ENCODE measurements around the gene NUCKS1. TPM values are rescaled to one million over a fixed set of nuclear protein-coding genes. Genes with fewer than 3 reads are reported as not detected.
A peak's percentile ranks its signal among the peaks of the same experiment; 100 is the strongest.

NUCKS1 gene
- total RNA-seq, 2 experiments from 2014 or later = 152 to 287 TPM

DNA sequence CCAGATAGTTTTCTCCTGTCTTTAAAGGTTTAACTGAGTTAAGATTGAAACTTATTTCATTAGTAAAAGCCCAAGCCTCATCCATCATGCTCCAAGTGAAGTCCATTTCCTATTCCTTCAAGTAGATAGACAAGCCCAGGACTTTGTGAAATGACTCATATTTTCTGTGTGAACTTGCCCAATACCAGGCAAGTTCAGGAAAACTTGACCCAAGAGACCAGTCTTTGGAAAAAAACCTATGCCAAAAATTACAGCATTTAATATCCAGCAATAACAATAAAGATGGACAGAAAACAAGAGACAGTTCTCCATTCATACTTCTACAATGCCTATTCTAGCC, 25.7 kb upstream of the NUCKS1 start:
- Histone ChIP-seq H3K27ac (ENCODE audit: low read depth, low read length, poor library complexity, severe bottlenecking) (no peak overlapping the region), H3K9me2 (ENCODE audit: insufficient read depth, low read length) (no peaks in the 10 kb centered on the region), H3K4me2 (ENCODE audit: low read length) (peak overlapping the region; percentile 88), H3K79me2 (ENCODE audit: insufficient read depth, low read depth, low read length) (no peaks in the 10 kb centered on the region), H2AFZ (ENCODE audit: low read length) (peak overlapping the region; percentile 63; the same call in 1 of the 2 replicates), H3K36me3 (ENCODE audit: insufficient read depth, low read length) (no peaks in the 10 kb centered on the region), H3K4me3 (ENCODE audit: low read depth, low read length, poor library complexity, severe bottlenecking) (peak overlapping the region; percentile 75), H3K9me3 (ENCODE audit: low read length) (peaks cover 6% of the 10 kb centered on the region; the same call in 1 of the 2 replicates), H4K20me1 (ENCODE audit: insufficient read depth, low read length) (no peaks in the 10 kb centered on the region), H3K4me1 (ENCODE audit: insufficient read depth, low read length, poor library complexity, severe bottlenecking) (peaks cover 19% of the 10 kb centered on the region)
- intact Hi-C loops (cut with micrococcal nuclease; ENCODE audit: unreplicated experiment) = no loop called here
- TF ChIP-seq EZH2phosphoT487 (IDR thresholded peaks at IDR 0.05; ENCODE audit: borderline replicate concordance, low read depth, low read length) = no peak
- no peak for TF ChIP-seq CTCF (conservative IDR thresholded peaks at IDR 0.05; ENCODE audit: low read length)
- DNase-seq (ENCODE audit: low spot score) = no peak
- ChIA-PET POLR2A (interaction anchor here (1.0 kb wide), 1 partner anchor 10 kb away, joined by 9 read pairs; no protein-coding TSS in a partner anchor), CTCF (ENCODE audit: unreplicated experiment) (no interaction called here)
- BruUV-seq (replicated peaks) = no TSS peak

GRCh38 chr1:205775015-205775716, 25.2 kb upstream of the NUCKS1 start, which contains the start of gene RAB29:
TSS of gene RAB29 (minus strand) at chr1:205775482. CDS start at chr1:205774956, 526 bp downstream.
- no peak within 1 kb of the TSS for H3K27ac ChIP-seq (ENCODE audit: low read depth, low read length, poor library complexity, severe bottlenecking)
- H3K4me2 ChIP-seq (ENCODE audit: low read length) = peak within 1 kb of the TSS; percentile 88
- no TSS peak for BruUV-seq (replicated peaks)
- peak; percentile 90 for DNase-seq (ENCODE audit: low spot score)
- POLR2A ChIA-PET = no interaction called here
- CTCF ChIA-PET (ENCODE audit: unreplicated experiment) = no interaction called here
- no peaks in the 10 kb centered on the region for H3K36me3 ChIP-seq (ENCODE audit: insufficient read depth, low read length)
- H3K9me2 ChIP-seq (ENCODE audit: insufficient read depth, low read length) = no peaks in the 10 kb centered on the region
- peak within 1 kb of the TSS; percentile 63 for H2AFZ ChIP-seq (ENCODE audit: low read length)
- peaks cover 19% of the 10 kb centered on the region for H3K4me1 ChIP-seq (ENCODE audit: insufficient read depth, low read length, poor library complexity, severe bottlenecking)
- peaks cover 6% of the 10 kb centered on the region; the same call in 1 of the 2 replicates for H3K9me3 ChIP-seq (ENCODE audit: low read length)
- intact Hi-C loops (cut with micrococcal nuclease; ENCODE audit: unreplicated experiment) = no loop called here
- H3K4me3 ChIP-seq (ENCODE audit: low read depth, low read length, poor library complexity, severe bottlenecking) = peak within 1 kb of the TSS; percentile 75
- no peak for TF ChIP-seq CTCF (conservative IDR thresholded peaks at IDR 0.05; ENCODE audit: low read length)
- TF ChIP-seq EZH2phosphoT487 (IDR thresholded peaks at IDR 0.05; ENCODE audit: borderline replicate concordance, low read depth, low read length) = no peak
- H4K20me1 ChIP-seq (ENCODE audit: insufficient read depth, low read length) = no peaks in the 10 kb centered on the region
- H3K79me2 ChIP-seq (ENCODE audit: insufficient read depth, low read depth, low read length) = no peaks in the 10 kb centered on the region
